ENCODE results near the gene SLC30A9.

SLC30A9 gene

DNA sequence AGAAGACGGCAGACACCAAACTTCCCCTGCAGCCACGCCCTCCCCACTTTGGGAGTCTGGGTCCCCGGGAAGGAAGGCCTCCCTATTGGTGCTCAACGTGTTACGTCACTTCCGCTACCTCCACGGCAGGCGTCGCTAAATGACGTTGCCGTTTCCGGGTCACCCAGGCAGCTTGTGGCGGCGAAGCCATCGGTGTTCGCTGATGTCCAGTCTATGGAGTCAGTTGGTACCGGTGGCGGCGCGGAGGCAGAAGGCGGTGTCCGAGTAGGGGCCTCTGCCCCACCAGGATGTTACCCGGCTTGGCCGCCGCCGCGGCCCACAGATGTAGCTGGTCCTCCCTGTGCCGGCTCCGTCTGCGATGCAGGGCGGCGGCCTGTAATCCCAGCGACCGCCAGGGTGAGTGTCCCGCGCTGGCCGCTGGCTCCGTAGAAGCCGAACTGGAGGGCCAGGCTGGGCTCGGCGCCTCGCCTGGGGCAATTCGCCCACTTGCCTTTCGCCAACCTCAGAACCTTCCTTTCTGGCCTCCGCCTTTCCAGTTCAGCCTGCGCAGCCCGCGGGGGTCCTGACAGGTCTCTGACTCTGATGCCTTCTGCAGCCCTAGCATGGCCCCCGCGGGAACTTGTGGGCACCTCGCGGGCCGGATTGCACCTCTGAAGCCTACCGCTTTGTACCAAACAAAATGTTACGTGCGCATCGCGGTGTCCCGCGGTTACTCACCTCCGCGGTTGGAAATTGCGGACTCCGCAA, at the start of gene SLC30A9:
Gene SLC30A9, plus strand, starts transcription at position 166 of the 747 bp plus-strand sequence. Its CDS starts 122 bp downstream, at position 288.
- peak; percentile 62 for DNase-seq (ENCODE audit: low read depth)

- DNase-seq (ENCODE audit: low read depth), result no peak
These were observed 49.5 kb upstream of the SLC30A9 start for GRCh38 chr4:41940834-41941233.

GRCh38 chr4:41943506-41943905, 46.8 kb upstream of the SLC30A9 start:
- no peak for DNase-seq (ENCODE audit: low read depth)

GRCh38 chr4:41944089-41944488, 46.2 kb upstream of the SLC30A9 start:
- no peak for DNase-seq (ENCODE audit: low read depth)

GRCh38 chr4:41949531-41949930, 40.8 kb upstream of the SLC30A9 start:
- no peak for DNase-seq (ENCODE audit: low read depth)

- DNase-seq (ENCODE audit: low read depth), result no peak
These were observed 32.7 kb upstream of the SLC30A9 start for GRCh38 chr4:41957634-41958033.

DNA sequence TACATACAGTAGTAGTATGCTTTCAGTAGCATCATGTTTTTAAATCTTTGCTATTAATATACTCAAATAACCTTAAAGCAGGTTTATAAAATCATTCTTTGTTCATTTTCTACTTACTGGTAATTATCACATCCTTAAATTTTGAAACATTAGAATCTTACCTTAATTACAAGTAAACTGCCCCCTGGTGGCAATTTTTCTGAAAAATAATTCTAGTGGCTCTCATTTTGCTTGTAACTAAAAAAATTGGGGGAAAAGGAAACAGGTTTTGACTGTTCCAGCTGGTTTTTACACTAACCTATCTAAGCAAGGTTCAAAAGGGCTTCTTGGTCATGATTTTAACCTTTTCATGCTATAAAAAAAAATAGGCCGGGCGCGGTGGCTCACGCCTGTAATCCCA, 27.2 kb upstream of the SLC30A9 start:
- no peak for DNase-seq (ENCODE audit: low read depth)

GRCh38 chr4:41964401-41964800, 25.9 kb upstream of the SLC30A9 start:
- DNase-seq (ENCODE audit: low read depth), result no peak

DNA sequence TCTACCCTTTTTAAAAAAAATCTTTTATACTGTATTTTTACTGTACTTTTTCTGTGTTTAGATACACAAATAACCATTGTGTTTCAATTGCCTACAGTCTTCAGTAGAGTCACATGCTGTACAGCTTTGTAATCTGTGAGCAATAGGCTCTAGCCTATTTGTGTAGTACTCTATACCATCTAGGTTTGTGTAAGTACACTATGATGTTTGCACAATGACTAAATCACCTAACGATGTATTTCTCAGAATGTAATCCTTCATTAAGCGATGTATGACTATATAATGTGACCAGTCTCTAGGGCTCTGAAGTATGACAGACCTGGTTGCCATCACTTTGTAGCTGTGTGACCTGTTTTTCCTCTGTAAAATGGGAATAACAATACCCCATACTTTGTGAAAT, 22.9 kb upstream of the SLC30A9 start:
- DNase-seq (ENCODE audit: low read depth), result no peak

- DNase-seq (ENCODE audit: low read depth), result no peak
These were observed 20.7 kb upstream of the SLC30A9 start for GRCh38 chr4:41969671-41970070.

DNA sequence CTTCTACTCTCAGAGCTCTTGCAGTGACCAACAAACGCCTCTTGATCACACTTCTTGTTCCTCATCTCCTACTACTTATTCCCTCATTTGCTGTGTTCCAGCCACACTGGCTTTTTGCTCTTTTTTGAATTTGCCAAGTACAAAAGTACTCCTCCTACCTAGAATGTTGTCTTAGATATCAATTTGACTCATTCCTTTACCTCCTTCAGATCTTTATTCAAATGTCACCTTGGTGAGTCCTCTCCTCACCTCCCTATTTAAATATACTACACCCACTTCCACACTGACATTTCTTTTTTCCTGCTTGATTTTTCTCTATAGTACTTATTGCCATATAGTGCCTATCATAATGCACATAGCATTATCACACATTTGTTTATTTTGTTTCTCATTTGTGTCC, 15.0 kb upstream of the SLC30A9 start:
- DNase-seq (ENCODE audit: low read depth), result no peak

- DNase-seq (ENCODE audit: low read depth), result no peak
These were observed 13.4 kb upstream of the SLC30A9 start for GRCh38 chr4:41976775-41977516.

DNA sequence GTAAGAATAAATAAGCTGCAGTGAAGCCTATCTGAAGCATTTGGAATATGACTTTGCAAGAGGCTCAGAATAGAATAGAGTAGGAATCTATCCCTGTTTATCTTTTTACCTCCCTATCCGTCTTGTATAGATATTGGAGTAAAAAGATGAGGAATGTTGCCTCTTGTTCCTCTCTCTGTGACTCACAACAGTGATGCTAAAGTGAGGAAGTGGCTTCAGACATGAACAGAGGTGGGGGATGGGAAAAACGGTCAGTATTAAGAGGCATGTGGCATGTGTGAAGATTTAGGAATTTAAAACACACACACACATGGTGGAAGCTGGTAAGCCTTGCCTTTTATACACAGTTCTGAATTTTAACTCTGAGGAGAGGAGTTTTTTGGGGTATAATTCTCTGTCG, 12.6 kb upstream of the SLC30A9 start:
- DNase-seq (ENCODE audit: low read depth), result peak; percentile 24

- no peak for DNase-seq (ENCODE audit: low read depth)
These were observed 8.9 kb upstream of the SLC30A9 start, which contains the start of gene DCAF4L1 for GRCh38 chr4:41981456-41981855. TSS of gene DCAF4L1 (plus strand) at chr4:41981756. CDS start at chr4:41981793, 37 bp downstream.

DNA sequence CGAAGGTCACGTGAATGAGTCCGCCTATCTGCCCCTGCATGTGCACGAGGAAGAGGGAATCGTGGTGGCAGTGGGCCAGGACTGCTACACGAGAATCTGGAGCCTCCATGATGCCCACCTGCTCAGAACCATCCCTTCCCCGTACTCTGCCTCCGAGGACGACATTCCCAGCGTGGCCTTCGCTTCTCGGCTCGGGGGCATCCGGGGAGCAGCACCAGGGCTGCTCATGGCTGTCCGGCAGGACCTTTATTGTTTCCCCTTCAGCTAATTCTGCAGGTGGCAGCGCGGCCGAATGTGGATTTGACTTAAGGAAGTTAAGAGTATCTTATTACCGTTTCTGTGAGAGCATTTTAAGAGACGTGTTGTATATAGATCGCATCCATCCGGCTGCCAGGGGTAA, 7.6 kb upstream of the SLC30A9 start:
- no peak for DNase-seq (ENCODE audit: low read depth)

GRCh38 chr4:41985151-41985550, 5.2 kb upstream of the SLC30A9 start:
- no peak for DNase-seq (ENCODE audit: low read depth)

DNA sequence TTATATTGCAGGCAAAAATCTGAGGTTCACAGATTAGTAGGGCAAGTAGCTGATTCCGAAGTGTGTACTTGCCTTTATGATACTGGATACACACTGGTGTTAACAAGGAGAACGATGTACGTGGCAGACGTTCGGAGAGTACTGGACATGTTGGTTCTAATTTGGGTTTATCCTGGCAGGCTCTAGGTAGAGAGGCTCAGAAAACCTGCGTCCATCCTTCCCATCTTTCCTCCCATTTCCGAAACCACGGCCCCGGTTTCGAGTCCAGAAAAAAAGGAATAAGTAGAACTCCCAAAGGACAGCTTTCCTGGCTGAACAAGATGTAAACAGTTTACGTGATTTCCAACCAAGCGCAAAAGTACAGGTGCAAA, 351 bp upstream of the SLC30A9 start:
- DNase-seq (ENCODE audit: low read depth), result no peak

DNA sequence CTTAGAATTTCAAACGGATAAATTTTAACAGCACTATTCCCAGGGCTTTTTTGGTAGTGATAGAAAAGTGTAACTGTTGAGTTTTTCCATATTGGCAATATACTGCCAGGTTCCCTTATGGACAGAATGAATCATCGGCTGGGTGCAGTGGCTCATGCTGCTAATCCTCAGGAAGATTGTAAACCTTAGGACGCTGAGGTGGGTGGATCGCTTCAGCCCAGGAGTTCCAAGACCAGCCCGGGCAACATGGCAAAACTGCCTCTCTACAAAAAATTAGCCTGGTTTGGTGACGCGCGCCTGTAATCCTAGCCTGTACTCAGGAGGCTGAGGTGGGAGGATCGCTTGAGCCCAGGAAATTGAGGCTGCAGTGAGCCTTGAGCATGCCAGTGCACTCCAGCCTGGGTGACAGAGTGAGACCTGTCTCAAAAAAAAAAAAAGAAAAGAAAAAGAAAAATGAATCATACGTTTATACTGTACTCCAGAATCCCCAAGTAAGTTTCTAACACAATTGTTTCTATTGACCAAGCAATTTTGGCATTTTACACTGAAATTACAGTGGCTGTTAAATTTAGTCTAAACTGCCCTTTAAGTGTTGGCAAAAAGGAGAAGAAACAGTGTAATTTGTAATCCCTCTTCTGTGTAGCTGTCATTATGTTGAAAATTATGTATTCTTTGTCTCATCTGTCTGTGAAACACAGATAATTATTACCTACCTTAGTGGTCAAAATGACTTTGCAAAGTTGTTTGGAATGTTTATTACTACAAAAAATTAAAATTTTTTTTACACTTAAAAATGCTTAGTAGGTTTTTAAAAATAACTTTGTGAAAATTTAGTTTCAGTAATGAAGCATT, 1.8 kb downstream of the SLC30A9 start:
- no peak for DNase-seq (ENCODE audit: low read depth)

DNA sequence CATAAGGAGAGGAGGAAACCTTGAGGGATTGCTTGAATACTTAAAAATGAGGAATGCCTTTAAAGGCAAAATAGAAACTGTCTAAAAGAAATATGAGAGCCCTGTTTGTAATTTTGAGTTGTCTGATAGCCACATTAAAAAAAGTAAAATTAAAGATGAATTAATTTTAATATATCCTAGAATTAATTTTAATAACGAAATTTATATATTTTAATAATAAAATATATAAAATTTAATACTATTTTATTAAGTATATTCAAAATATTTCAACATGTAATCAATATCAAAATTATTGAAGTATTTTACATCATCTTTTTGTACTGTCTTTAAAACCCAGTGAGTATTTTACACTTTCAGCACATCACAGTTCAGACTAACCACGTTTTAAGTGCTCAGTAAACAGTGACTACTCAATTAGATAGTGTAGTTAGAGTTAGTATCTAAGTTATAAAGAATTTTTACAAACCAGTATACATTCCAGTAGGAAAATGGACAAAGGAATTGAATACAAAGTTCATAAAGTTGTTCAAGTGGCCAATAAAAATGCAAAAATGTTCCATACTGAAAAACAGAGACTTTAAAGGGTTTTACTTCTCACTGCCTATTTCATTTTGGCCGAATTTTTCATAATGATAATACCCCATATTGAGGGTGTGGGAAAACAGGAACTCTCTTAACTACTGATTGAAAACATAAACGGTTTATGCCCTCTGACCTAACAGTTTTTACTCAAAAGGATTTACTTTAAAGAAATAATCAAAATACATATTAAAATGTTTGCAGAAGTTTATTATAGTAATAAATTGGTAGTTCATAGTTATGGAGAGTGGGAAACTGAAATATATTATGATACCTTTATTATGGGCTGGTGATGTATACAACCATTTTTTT, 2.9 kb downstream of the SLC30A9 start:
- no peak for DNase-seq (ENCODE audit: low read depth)

- no peak for DNase-seq (ENCODE audit: low read depth)
These were observed 4.2 kb downstream of the SLC30A9 start for GRCh38 chr4:41994461-41994985.

GRCh38 chr4:41998019-41998418, 7.7 kb downstream of the SLC30A9 start:
- DNase-seq (ENCODE audit: low read depth), result no peak

Measured in non-pigmented ciliary epithelial cell (primary cell).